Naive thymus-derived CD4-positive, alpha-beta T cell (primary cell): Measurements from ENCODE around the gene ASB7. TPM values are rescaled to one million over a fixed set of nuclear protein-coding genes. Genes with fewer than 3 reads are reported as not detected.

Experiments
- ATAC-seq: fragments of 150-1000 bp; cut with Tn5 transposase; 2 replicates; pipeline ENCODE4 v1.10.0; 2021; ENCODE audit warnings: mild to moderate bottlenecking, moderate library complexity
- CTCF ChIA-PET: fragments of 350-600 bp; sonication (Branson Sonifier 250); formaldehyde crosslinking; loops from one replicate; lab custom pipeline; 2021; ENCODE audit warnings: antibody characterized with exemption; lab: Charles Lee
- POLR2A ChIA-PET: fragments of 350-600 bp; sonication (Branson Sonifier 250); formaldehyde crosslinking; loops from one replicate; lab custom pipeline; 2021; ENCODE audit warnings: antibody characterized with exemption, inconsistent platforms; lab: Charles Lee
- DNase-seq, 9 donors: peaks; one replicate each; pipeline versions ENCODE4 v3.0.0 to v3.0.0-alpha.2; 2020 to 2022; ENCODE audit warnings: mixed read lengths in 1 of 9
- H3K27ac ChIP-seq: one replicate; pipeline ENCODE4 v1.7.0; 2013; ENCODE audit warnings: mild to moderate bottlenecking, low read depth, low read length, moderate library complexity
- H3K27me3 ChIP-seq, 2 donors: one replicate each; pipeline ENCODE4 v1.7.0; 2013; ENCODE audit warnings: low read length in 2 of 2, mild to moderate bottlenecking in 2 of 2, moderate library complexity in 2 of 2; ENCODE audit not compliant: control insufficient read depth in 2 of 2, insufficient read depth in 2 of 2
- H3K36me3 ChIP-seq, 3 experiments: 1 replicate in 2 of 3; 2 replicates in 1 of 3; pipeline ENCODE4 v1.7.0; 2013; ENCODE audit warnings: low read length in 3 of 3, mild to moderate bottlenecking in 3 of 3, moderate library complexity in 1 of 3; ENCODE audit not compliant: insufficient read depth in 3 of 3, control insufficient read depth in 2 of 3
- H3K4me1 ChIP-seq, 2 donors: one replicate each; pipeline ENCODE4 v1.7.0; 2013; ENCODE audit warnings: low read length in 2 of 2, mild to moderate bottlenecking in 2 of 2, moderate library complexity in 1 of 2; ENCODE audit not compliant: control insufficient read depth in 2 of 2, insufficient read depth in 2 of 2
- H3K4me3 ChIP-seq: 2 replicates; pipeline ENCODE4 v1.7.0; 2013; ENCODE audit warnings: mild to moderate bottlenecking, low read length
- H3K9me3 ChIP-seq, 3 experiments: 1 replicate in 2 of 3; 2 replicates in 1 of 3; pipeline ENCODE4 v1.7.0; 2013; ENCODE audit warnings: low read length in 3 of 3; ENCODE audit not compliant: control insufficient read depth in 2 of 3
- H3K27ac Mint-ChIP-seq, 9 donors: one replicate each; pipeline ENCODE4 v1.8.0; 2020 to 2022; ENCODE audit warnings: mixed read lengths in 9 of 9, mild to moderate bottlenecking in 8 of 9, moderate library complexity in 5 of 9, inconsistent platforms in 2 of 9
- H3K27me3 Mint-ChIP-seq, 5 donors: one replicate each; pipeline ENCODE4 v1.8.0; 2021 to 2022; ENCODE audit warnings: mixed read lengths in 5 of 5, mild to moderate bottlenecking in 1 of 5
- H3K36me3 Mint-ChIP-seq, 5 donors: one replicate each; pipeline ENCODE4 v1.8.0; 2020 to 2022; ENCODE audit warnings: mixed read lengths in 5 of 5, mild to moderate bottlenecking in 3 of 5, inconsistent platforms in 1 of 5
- H3K4me1 Mint-ChIP-seq, 7 donors: one replicate each; pipeline ENCODE4 v1.8.0; 2020 to 2022; ENCODE audit warnings: mixed read lengths in 7 of 7, mild to moderate bottlenecking in 3 of 7, inconsistent platforms in 1 of 7
- H3K4me3 Mint-ChIP-seq, 10 donors: one replicate each; pipeline ENCODE4 v1.8.0; 2020 to 2022; ENCODE audit warnings: mild to moderate bottlenecking in 10 of 10, mixed read lengths in 10 of 10, moderate library complexity in 6 of 10, inconsistent platforms in 2 of 10
- H3K9me3 Mint-ChIP-seq, 11 donors: one replicate each; pipeline ENCODE4 v1.8.0; 2020 to 2022; ENCODE audit warnings: mixed read lengths in 11 of 11, mild to moderate bottlenecking in 4 of 11, inconsistent platforms in 1 of 11, moderate library complexity in 1 of 11
- intact Hi-C, 2 donors: fragments of 100-400 bp; cut with micrococcal nuclease; formaldehyde crosslinking; loops; one replicate each; pipeline ENCODE4 v1.15.1; 2023
- polyA plus RNA-seq, 2 donors: library from polyadenylated mRNA; unstranded; fragments of 300-500 nt; fragmentation: Illumina TruSeq; gene quantifications; one replicate each; pipeline ENCODE4 v1.2.3, GENCODE V29; 2021
- total RNA-seq, 6 experiments: library from RNA in 5 of 6; stranded (reverse) in 5 of 6; gene quantifications; 1 replicate in 5 of 6; 2 replicates in 1 of 6; pipeline ENCODE4 v1.2.3 and lab custom pipeline; 2021 to 2026

Gene ASB7
- total and polyA plus RNA-seq, 7 experiments from 2014 or later: 11.8 to 27.2 (median 17.6) TPM

DNA sequence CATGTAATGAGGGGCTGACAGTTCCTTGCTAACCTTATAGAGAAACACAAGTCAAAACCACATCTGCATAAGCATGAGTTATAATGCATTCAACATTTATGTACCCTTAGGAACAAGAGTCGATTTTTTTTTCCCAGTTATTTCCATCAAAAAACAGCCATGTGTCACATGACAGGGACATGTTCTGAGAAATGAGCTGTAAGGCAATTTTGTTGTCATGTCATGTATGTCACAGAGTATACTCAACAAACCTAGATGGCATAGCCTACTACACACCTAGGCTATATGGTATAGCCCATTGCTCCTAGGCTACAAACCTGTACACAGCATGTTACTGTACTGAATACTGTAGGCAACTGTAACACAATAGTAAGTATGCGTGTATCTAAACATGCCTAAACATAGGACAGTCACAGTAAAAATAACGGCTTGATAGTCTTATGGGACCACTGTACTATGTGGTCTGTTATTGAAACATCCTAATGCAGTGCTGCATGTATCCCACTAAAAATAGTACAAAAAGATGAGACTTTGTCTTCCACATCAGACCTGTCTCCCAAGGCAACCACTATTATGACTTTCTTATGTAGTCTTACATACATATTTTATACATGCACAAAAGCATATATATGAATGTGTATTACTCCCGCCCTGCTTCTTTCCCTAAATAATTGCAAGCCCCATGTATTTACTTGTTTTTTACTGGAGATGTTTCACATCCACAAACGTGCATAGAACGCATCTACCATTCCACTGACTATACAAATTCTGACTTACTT, 35.4 kb upstream of the ASB7 start:
- intact Hi-C loops: no loop called here
- Mint-ChIP-seq H3K9me3 (no peaks in the 10 kb centered on the region), H3K4me3 (no peak overlapping the region), H3K27ac (peak overlapping the region in 6 of 9 donors; percentile 0 to 81 (median 58)), H3K27me3 (no peaks in the 10 kb centered on the region), H3K4me1 (peaks cover 29 to 62% (median 52%) of the 10 kb centered on the region in 7 donors), H3K36me3 (peaks cover 11 to 58% (median 44%) of the 10 kb centered on the region in 5 donors)
- ChIA-PET POLR2A (no interaction called here), CTCF (interaction anchor here (1.1 to 1.3 kb wide), 2 partner anchors 58 to 217 kb away, joined by 4 read pairs; no protein-coding TSS in a partner anchor)
- Histone ChIP-seq H3K4me1 (peaks cover 0 to 21% of the 10 kb centered on the region in 2 donors), H3K27ac (no peak overlapping the region), H3K36me3 (peaks cover 0 to 18% (median 0%) of the 10 kb centered on the region in 3 experiments), H3K27me3 (no peaks in the 10 kb centered on the region), H3K9me3 (no peaks in the 10 kb centered on the region), H3K4me3 (no peak overlapping the region)
- DNase-seq (no peak), ATAC-seq (no peak)

DNA sequence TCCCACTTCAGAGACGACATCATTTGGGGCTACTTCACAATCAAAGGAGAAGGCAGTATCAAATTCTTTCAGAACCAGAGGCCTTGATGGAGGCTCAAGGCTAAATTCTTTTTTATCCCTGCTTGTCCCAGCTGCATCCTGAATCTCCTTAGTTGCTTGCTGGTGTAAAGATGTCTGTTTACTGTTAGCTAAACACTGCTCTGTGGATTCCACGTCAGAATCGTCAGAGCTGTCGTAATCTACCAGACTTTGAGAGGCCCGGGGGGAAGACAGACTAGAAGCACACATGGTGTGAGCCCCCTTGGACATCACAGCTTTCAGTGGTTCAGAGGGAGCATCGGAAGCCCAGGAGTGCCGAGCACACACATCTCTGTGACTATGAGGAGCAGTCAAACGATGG, 33.0 kb upstream of the ASB7 start:
- H3K4me1 Mint-ChIP-seq: peaks cover 28 to 68% (median 60%) of the 10 kb centered on the region in 7 donors
- Histone ChIP-seq H3K4me1 (peaks cover 0 to 36% of the 10 kb centered on the region in 2 donors), H3K4me3 (no peak overlapping the region), H3K27me3 (no peaks in the 10 kb centered on the region), H3K27ac (no peak overlapping the region), H3K9me3 (no peaks in the 10 kb centered on the region), H3K36me3 (peaks cover 0 to 22% (median 11%) of the 10 kb centered on the region in 3 experiments)
- POLR2A ChIA-PET: interaction anchor here (2.5 kb wide), 1 partner anchor 8 kb away, joined by 6 read pairs; no protein-coding TSS in a partner anchor
- DNase-seq: no peak
- H3K27ac Mint-ChIP-seq: peak overlapping the region; percentile 68 to 99 (median 90)
- no peaks in the 10 kb centered on the region for H3K9me3 Mint-ChIP-seq
- intact Hi-C loops: no loop called here
- H3K27me3 Mint-ChIP-seq: no peaks in the 10 kb centered on the region
- H3K36me3 Mint-ChIP-seq: peaks cover 8 to 56% (median 31%) of the 10 kb centered on the region in 5 donors
- no peak for ATAC-seq
- CTCF ChIA-PET: interaction anchor here (1.0 to 6.2 kb wide), 2 partner anchors 221 to 641 kb away, joined by 3 to 135 read pairs; no protein-coding TSS in a partner anchor
- peak overlapping the region in 3 of 10 donors; percentile 3 to 33 (median 21) for H3K4me3 Mint-ChIP-seq

DNA sequence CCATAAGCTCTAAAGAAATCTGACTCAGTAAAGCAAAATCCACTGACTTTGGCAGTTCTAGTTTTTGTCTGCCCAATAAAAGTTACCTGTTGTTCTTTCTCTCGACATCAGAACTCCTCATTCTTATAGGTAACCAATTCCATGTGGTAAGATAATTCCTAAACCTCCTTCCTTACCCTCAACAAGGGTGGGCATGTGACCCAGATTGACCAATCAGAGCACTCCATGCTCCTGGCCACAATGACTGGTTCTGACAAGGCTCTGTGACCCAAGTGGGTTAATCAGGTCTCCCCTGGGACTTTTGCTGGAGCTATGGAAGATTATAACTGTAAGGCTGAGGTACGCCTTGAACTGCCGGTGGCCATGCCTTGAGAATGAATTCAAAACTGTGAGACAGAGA, 32.1 kb upstream of the ASB7 start:
- Histone ChIP-seq H3K4me3 (no peak overlapping the region), H3K36me3 (peaks cover 0 to 26% (median 18%) of the 10 kb centered on the region in 3 experiments), H3K4me1 (peaks cover 0 to 36% of the 10 kb centered on the region in 2 donors), H3K27me3 (no peaks in the 10 kb centered on the region), H3K27ac (peak overlapping the region; percentile 65), H3K9me3 (no peaks in the 10 kb centered on the region)
- POLR2A ChIA-PET: interaction anchor here (1.0 to 3.5 kb wide), 5 partner anchors 9 to 647 kb away, joined by 3 to 35 read pairs (median 6); partner anchors contain the start of genes ASB7 and LINS1
- no peaks in the 10 kb centered on the region for H3K9me3 Mint-ChIP-seq
- H3K4me3 Mint-ChIP-seq: peak overlapping the region in 8 of 10 donors; percentile 2 to 86 (median 80)
- H3K27me3 Mint-ChIP-seq: no peaks in the 10 kb centered on the region
- peaks cover 5 to 54% (median 26%) of the 10 kb centered on the region in 5 donors for H3K36me3 Mint-ChIP-seq
- intact Hi-C loops: loop anchor here in 1 of 2 donors (2.0 kb wide), 1 partner anchor 641 kb away; no protein-coding TSS in a partner anchor
- DNase-seq (no peak), ATAC-seq (no peak)
- peak overlapping the region; percentile 84 to 99 (median 94) for H3K27ac Mint-ChIP-seq
- peaks cover 24 to 71% (median 60%) of the 10 kb centered on the region in 7 donors for H3K4me1 Mint-ChIP-seq
- CTCF ChIA-PET: interaction anchor here (0.7 to 6.2 kb wide), 5 partner anchors 28 to 642 kb away, joined by 3 to 135 read pairs (median 6); partner anchors contain the start of gene ADAMTS17

DNA sequence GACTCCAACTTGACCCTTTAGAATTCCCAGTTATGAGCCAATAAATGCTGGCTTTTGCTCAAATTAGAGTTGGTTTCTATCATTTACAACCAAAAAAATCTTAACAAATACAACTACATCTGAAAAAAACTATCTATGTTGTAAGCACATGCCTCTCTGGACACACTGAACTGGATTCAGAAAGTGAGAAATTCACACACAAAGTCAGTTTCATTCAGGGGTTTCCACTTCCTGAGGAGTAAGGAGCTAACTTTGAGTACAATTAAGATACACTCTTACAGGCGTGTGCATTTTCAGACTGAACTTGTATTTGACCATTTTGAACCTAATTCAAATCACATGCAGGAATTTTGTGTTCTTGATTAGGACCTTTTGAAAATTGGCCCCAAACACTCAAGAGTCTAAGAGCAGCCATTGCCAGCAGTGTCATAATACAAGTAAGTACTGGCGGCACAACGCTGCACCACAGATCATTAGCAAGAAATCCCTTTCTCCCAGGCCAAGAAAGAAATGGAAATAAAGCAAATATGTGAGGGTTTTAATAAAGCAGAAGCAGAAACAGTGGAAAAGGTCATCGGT, 31.6 kb upstream of the ASB7 start:
- Mint-ChIP-seq H3K36me3 (peaks cover 8 to 56% (median 26%) of the 10 kb centered on the region in 5 donors), H3K9me3 (no peaks in the 10 kb centered on the region), H3K27ac (peak overlapping the region; percentile 84 to 99 (median 94)), H3K4me3 (peak overlapping the region; percentile 44 to 86 (median 80)), H3K27me3 (no peaks in the 10 kb centered on the region), H3K4me1 (peaks cover 24 to 73% (median 62%) of the 10 kb centered on the region in 7 donors)
- H3K9me3 ChIP-seq: no peaks in the 10 kb centered on the region
- H3K27me3 ChIP-seq: no peaks in the 10 kb centered on the region
- peaks cover 0 to 26% (median 18%) of the 10 kb centered on the region in 3 experiments for H3K36me3 ChIP-seq
- ATAC-seq (no peak), DNase-seq (no peak)
- ChIA-PET CTCF (interaction anchor here (0.7 to 6.2 kb wide), 6 partner anchors 22 to 232 kb away, joined by 3 to 135 read pairs (median 6); partner anchors contain the start of gene ADAMTS17), POLR2A (interaction anchor here (0.7 to 3.5 kb wide), 6 partner anchors 9 to 647 kb away, joined by 3 to 35 read pairs (median 4); partner anchors contain the start of genes ASB7 and LINS1)
- H3K27ac ChIP-seq: peak overlapping the region; percentile 65
- H3K4me1 ChIP-seq: peaks cover 0 to 36% of the 10 kb centered on the region in 2 donors
- intact Hi-C loops: loop anchor here in 1 of 2 donors (2.0 kb wide), 1 partner anchor 642 kb away; no protein-coding TSS in a partner anchor
- no peak overlapping the region for H3K4me3 ChIP-seq

DNA sequence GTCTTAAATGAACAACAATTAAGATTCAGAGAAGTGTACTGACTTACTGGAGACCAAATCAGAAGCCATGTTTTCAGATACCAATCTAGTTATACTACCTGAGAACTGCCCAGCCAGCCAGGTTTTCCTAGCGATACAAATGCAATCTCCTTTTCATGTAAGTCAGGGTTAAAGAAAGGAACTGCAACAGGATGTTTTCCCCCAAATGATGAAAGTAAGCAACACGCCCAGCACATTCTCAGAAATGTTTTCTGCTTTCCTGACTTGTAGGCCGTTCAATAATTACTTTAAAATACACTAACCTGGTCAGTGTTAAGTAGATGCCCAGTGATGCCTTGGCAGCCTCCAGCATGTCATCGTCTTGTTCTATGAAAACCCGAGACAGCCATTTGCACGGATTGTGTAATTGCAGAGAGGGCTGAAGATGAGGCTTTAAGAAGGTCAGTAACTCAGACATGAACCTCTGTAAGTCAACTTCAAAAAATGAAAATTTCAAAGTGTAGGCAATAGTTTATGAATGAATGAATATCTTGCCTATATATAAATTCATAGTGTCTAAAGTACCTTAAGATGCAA, 30.7 kb upstream of the ASB7 start:
- DNase-seq: peak in 5 of 9 donors; percentile 19 to 40 (median 38)
- Histone ChIP-seq H3K36me3 (peaks cover 0 to 26% (median 18%) of the 10 kb centered on the region in 3 experiments), H3K27ac (peak overlapping the region; percentile 65), H3K4me3 (peak overlapping the region; percentile 5), H3K4me1 (peaks cover 0 to 36% of the 10 kb centered on the region in 2 donors), H3K27me3 (no peaks in the 10 kb centered on the region), H3K9me3 (no peaks in the 10 kb centered on the region)
- Mint-ChIP-seq H3K9me3 (no peaks in the 10 kb centered on the region), H3K36me3 (peaks cover 7 to 60% (median 35%) of the 10 kb centered on the region in 5 donors), H3K27me3 (no peaks in the 10 kb centered on the region), H3K4me3 (peak overlapping the region; percentile 44 to 86 (median 80)), H3K4me1 (peaks cover 22 to 76% (median 65%) of the 10 kb centered on the region in 7 donors), H3K27ac (peak overlapping the region; percentile 84 to 99 (median 94))
- no peak for ATAC-seq
- ChIA-PET CTCF (interaction anchor here (0.8 to 6.2 kb wide), 14 partner anchors 17 to 242 kb away, joined by 3 to 135 read pairs (median 6); partner anchors contain the start of gene ADAMTS17), POLR2A (interaction anchor here (1.0 to 3.5 kb wide), 7 partner anchors 11 to 648 kb away, joined by 3 to 35 read pairs (median 8); partner anchors contain the start of genes ASB7 and LINS1)
- intact Hi-C loops: loop anchor here (1.0 to 2.0 kb wide), 7 partner anchors 25 to 643 kb away; partner anchors contain the start of genes ASB7 (in 1 of the 2) and LINS1 (in 1 of the 2)
